Measurements from ENCODE around the gene GUCA1C. TPM values are rescaled to one million over a fixed set of nuclear protein-coding genes. Genes with fewer than 3 reads are reported as not detected.

The GUCA1C gene
- total RNA-seq, result not detected
- long read RNA-seq, result 0 reads

- no peak for DNase-seq (ENCODE audit: low spot score)
These were observed at the start of gene GUCA1C for GRCh38 chr3:108953700-108954099. Gene GUCA1C (minus strand): TSS chr3:108953879. CDS start chr3:108953762, 117 bp downstream.

DNA sequence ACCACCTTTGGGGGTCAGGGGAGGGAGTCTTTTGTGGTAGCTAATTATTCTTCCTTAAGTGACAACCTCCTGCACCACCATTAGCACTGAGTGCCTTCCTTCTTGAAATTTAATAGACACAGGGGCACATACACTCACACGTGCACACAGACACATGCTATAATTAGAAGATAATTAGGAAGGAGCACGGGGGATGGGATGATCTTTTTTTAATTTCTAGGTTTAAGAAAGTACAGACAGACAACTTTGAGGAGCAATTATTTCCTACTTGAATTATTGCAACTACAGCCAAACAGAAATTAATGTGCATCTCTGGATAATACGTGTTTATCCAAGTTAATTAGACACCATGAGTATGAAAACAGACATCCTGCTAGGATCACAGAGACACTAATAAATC, 44.8 kb upstream of the GUCA1C start:
- no peak for DNase-seq (ENCODE audit: low spot score)

DNA sequence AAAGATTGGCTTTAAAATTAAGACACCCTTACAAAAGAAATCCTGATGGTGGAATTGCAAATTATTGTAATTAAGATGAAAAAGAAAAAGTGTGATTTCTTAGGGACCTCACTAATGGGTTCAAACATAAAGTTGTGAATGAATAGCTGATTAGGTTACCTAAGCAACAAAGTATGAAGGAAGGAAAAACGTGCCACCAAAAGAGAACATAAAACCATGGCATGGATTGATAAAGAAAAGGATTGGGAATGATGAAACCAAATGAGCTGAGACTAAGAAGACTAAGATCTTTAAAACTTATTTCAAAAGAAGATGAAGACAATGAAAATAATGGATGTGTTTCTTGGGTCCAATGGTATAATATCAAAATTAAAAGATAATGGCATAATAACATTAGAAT, 32.2 kb upstream of the GUCA1C start:
- DNase-seq (ENCODE audit: low spot score), result no peak

- DNase-seq (ENCODE audit: low spot score), result no peak
These were observed 29.4 kb upstream of the GUCA1C start for GRCh38 chr3:108983051-108983450.

DNA sequence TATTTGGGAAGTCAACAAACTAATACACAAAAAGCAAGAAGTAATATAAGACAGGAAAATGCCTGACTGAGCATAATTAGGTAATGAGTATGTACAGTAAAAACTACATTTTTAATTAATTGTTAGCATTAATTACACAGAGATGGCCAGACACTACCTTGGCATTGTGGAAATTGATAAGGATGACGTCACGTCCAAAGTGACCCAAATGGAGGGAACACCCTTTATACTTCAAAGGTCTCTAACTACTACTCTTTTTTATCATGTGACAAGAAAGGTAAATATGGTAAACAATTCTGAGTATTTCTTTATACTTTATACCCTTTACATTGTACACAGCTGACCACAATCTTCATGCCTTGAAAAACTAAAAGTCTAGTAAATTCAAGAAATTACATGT, 22.4 kb upstream of the GUCA1C start:
- DNase-seq (ENCODE audit: low spot score), result no peak

DNA sequence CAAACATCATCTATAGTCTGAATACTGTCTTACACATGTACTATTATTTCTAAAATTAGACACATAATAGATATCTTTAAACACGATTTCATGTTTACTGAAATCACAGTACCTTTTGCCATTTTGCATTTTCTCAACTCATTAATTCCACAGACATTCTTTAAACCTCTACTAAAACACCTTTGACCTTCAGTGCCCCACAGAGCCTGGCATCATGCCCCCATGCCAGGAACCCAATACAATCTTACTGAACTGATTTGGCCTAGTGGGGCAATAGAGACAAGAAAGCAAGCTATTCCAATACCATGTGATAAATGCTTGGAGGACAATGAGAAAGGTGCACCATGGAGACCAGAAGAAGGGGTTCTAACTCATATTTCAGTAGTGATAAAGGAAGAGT, 19.3 kb upstream of the GUCA1C start:
- DNase-seq (ENCODE audit: low spot score), result no peak

DNA sequence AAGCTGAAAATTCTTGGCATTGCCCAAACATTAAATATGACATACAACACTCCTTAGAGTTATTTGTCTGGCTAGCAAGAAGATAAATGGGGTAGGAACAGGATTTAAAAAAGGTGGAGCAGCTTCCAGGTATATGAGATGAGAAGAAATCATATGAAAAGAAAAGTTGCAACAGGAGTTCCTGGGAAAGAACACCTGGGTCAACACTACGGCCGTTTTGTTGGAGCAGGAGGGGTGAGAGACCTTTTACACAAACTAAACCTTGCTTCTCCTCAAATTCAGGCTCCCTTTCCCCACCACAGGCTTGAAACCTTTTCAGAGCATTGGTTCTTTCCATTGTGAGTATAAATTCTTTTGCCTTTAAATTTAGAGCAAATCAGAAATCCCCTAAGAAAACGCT, 18.8 kb upstream of the GUCA1C start:
- DNase-seq (ENCODE audit: low spot score), result no peak

DNA sequence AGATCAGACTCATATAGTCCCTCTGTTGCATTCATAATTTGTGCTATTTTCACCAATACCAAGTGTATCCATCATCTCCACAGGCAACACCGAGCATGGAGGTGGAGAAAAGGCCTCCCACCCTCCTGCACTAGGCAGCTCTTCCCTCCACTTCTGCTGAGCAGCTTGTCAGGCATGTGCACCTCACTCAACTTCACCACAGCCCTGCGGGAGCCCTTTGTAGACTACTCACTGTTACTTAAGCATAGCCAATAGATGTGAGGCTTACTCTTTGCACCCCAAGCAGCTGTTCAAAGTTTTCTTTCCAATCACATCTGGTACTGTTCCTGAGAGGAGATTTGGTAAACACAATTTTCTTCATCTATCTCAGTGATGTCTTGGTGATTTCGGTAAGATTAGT, 16.9 kb upstream of the GUCA1C start:
- DNase-seq (ENCODE audit: low spot score), result no peak

GRCh38 chr3:108966773-108967172, 13.1 kb upstream of the GUCA1C start:
- DNase-seq (ENCODE audit: low spot score), result no peak

- no peak for DNase-seq (ENCODE audit: low spot score)
These were observed 5.3 kb upstream of the GUCA1C start for GRCh38 chr3:108959017-108959416.

- DNase-seq (ENCODE audit: low spot score), result no peak
These were observed 469 bp downstream of the GUCA1C start for GRCh38 chr3:108953210-108953609.

- no peak for DNase-seq (ENCODE audit: low spot score)
These were observed 1.7 kb downstream of the GUCA1C start for GRCh38 chr3:108951820-108952501.

- no peak for DNase-seq (ENCODE audit: low spot score)
These were observed 5.8 kb downstream of the GUCA1C start for GRCh38 chr3:108947855-108948254.

DNA sequence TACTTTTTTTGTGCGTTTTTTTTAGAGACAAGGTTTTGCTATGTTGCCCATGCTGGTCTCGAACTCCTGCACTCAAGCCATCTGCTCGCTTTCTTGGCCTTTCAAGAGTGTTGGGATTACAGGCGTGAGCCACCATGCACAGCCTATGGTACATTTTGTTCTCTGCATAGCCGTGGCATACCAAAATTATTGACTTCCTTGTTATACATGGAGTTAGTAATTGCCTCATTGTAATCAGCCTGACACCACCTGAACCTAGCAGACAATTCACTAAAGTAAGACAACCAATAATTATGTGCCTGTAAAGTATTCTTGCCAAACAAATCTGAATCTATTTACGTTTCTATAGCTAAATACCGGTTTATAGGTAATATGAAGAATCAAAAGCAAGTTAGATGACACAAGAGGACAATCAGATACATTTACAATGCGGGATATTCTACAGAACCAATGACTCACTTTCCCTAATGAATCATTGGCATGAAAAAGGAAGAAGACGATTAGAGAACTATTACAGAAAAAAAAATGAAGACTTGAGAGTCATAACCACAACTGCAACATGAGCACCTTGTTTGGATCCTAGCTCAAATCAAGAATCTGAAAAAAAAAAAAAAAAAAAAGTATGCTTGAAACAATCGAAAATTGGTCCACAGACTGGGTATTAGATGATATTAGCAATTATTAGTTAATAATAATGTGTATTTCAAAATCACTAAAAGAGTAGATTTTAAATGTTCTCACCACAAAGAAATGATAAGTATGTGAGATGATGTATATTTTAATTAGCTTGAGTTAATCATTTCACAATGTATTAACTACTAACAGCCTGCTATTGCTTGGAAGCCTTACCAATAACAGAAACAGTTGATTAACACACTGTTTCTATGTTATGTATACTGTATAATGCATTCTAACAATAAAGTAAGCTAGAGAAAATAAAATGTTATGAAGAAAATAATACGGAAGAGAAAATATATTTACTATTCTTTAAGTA, 7.1 kb downstream of the GUCA1C start:
- no peak for DNase-seq (ENCODE audit: low spot score)

DNA sequence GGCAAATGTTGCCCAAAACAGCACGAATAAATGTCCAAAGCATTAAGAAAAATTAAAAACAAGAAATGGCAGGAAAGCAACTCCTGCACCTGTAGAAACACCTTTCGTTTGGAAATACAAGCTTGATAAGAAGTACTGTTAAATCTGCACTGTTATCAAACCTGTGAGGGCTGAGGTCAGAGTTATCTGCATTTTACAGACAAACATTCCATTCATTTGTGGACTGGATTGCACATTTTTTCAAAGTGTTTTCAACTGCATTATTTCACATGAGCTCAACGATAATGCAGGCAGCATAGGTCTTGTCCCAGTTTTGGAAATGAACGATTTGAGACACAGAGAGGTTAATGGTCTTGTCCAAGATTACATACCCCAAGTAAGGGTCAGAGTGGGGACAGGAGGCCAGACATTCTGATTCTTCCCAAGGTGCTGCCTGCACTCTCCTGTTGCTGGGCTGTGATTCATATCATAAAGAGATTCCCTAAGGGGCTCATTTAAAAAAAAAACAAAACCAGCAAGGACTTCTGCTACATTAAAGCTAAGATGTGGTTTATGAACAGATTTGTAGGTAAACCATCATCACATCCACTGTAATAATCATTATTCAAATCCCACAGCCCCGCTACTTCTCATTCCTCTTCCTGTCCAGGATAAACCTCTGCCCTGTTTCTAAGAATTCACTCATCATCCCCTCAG, 13.0 kb downstream of the GUCA1C start:
- DNase-seq (ENCODE audit: low spot score), result no peak

DNA sequence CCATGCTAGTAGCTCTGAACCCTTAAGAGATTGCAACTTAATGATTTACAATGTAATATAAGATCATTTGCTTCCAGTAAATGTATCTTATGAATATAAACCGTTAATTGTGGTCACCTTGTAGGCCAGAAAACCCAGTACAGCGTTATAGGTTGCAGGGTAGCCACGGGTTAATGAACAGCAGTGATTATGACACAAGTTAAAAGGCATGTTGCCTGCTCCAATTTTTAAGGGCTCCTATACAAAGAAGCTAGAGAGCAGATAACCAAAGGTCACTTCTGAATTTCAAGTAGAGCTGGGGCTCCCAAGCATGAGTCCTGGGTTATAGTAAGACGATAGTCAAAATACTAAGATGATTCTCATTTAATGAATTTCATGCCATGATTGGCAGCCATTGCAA, 13.5 kb downstream of the GUCA1C start:
- DNase-seq (ENCODE audit: low spot score), result no peak

DNA sequence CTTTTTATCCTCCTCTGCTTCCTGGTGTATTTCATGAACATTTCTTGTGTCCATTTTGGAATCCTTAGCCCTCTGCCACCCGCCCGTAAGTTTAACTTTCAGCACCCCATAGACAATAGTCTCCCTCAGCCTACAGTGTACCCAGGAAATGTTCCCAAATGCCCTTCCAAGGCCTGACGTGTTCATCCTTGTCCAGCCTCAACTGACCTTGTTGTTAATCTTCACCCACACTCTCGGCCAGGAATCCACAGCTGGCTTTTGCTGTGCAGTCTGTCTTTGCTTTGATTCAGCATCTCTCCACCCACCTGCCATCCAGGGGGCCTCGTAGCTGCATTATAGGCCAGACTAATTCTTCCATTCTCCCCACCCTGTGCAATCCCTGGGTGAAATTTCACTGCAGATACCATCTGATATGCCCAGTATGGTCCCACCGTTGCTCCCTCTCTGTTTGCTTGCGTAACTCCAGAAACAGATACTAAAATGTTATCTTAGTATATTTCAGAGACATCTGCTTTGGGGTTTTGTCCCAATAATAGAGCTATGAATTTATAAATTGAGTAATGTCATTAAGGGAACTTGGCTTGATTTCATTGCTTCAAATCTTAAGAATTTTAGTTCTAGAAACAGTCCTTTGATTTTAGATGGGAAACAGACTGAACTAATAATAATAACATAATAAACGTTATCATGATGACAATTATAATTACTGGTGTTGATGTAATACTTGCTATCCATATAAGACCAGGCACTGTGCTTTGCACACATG, 16.6 kb downstream of the GUCA1C start:
- DNase-seq (ENCODE audit: low spot score), result no peak

GRCh38 chr3:108931035-108931434, 22.6 kb downstream of the GUCA1C start:
- no peak for DNase-seq (ENCODE audit: low spot score)

GRCh38 chr3:108918866-108919265, 34.8 kb downstream of the GUCA1C start:
- no peak for DNase-seq (ENCODE audit: low spot score)

DNA sequence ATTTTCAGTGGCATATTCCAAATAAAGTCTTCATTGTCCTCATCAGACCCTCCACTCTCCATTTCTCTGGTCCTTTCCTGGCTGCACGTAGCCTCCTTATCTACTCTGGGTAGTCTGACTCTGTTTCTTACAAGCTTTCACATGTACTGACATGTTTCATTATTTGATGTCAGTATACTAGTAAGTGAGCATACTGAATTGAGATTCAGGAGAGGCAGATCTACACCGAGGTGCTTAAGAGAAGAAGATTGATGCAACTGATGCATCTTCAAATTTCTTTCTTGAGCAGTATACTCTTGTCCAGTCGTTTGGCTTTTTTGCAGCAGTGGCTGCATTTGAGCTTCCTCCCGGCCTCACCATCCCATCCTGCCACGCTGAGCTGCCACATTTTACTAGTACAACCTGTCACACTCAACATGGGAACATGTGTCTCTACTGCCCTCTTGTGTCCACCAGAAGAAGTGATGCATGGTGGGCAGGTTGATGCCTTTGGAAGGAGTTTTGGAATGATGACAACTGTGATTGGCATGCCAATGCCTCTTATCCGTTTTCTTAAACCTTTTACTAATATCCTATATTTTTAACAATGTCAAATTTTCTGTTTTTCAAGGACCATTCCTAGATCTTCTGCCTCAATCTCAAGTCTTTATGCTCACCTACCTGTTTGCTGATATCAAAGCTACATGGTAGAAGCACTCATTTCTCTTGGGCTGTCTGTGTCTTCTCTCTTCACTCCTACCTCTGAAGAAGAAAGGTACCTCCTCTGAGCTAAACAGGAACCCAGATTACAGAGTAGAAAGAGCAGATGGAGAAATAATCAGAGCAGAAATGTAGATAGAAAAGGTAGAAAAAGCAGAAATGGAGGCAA, 38.7 kb downstream of the GUCA1C start:
- DNase-seq (ENCODE audit: low spot score), result no peak
